Left ventricle myocardium inferior (tissue), 1 donor: ENCODE measurements around the gene E2F6. TPM values are rescaled to one million over a fixed set of nuclear protein-coding genes. Genes with fewer than 3 reads are reported as not detected.
A peak's percentile ranks its signal among the peaks of the same experiment; 100 is the strongest.

ENCODE experiments used
- DNase-seq: peaks from one replicate; pipeline ENCODE4 v3.0.0-alpha.2; 2020
- H3K27ac ChIP-seq: fragments of 200-600 bp; replicated peaks from 2 replicates; pipeline ENCODE4 v1.8.0; 2021
- H3K27me3 ChIP-seq: fragments of 200-600 bp; 2 replicates; pipeline ENCODE4 v1.8.0; 2021; ENCODE audit warnings: low read depth
- H3K36me3 ChIP-seq: fragments of 200-600 bp; 2 replicates; pipeline ENCODE4 v1.8.0; 2021
- H3K4me1 ChIP-seq: fragments of 200-600 bp; 2 replicates; pipeline ENCODE4 v1.8.0; 2021
- H3K4me3 ChIP-seq: fragments of 200-600 bp; 2 replicates; pipeline ENCODE4 v1.8.0; 2021; ENCODE audit warnings: mild to moderate bottlenecking, moderate library complexity
- H3K9me3 ChIP-seq: fragments of 200-600 bp; replicated peaks from 2 replicates; pipeline ENCODE4 v1.8.0; 2021
- CTCF ChIP-seq: fragments of 200-600 bp; IDR thresholded peaks from 2 replicates; pipeline ENCODE4 v1.8.0; 2021; ENCODE audit warnings: antibody characterized with exemption, mild to moderate bottlenecking, borderline replicate concordance
- intact Hi-C: fragments of 100-400 bp; cut with micrococcal nuclease; formaldehyde crosslinking; loops from one replicate; pipeline ENCODE4 v1.11.0; 2022
- total RNA-seq: library from RNA; stranded (reverse); fragmentation: NEBNext Ultra II Directional; extraction: Animal tissue kit (Norgen Biotek cat#: 25700); gene quantifications from one replicate; pipeline ENCODE4 v1.2.1, GENCODE V29; 2021
- donor health status: DM: no; HTN: yes; CAD: no; lungs with severe emphysema.

Gene E2F6
- total RNA-seq, 1 donor from 2014 or later: 12.8 TPM

- peak overlapping the region; percentile 88 for H3K27ac ChIP-seq
- no peak for TF ChIP-seq CTCF
- peaks cover 8% of the 10 kb centered on the region for H3K27me3 ChIP-seq
- peak overlapping the region; percentile 25 for H3K4me3 ChIP-seq
- peaks cover 10% of the 10 kb centered on the region for H3K9me3 ChIP-seq
- DNase-seq: peak; percentile 89
- intact Hi-C loops: no loop called here
- no peaks in the 10 kb centered on the region for H3K36me3 ChIP-seq
- H3K4me1 ChIP-seq: peaks cover 41% of the 10 kb centered on the region
These were observed 32.6 kb upstream of the E2F6 start for GRCh38 chr2:11498543-11499034.

- H3K4me1 ChIP-seq: peaks cover 41% of the 10 kb centered on the region
- no peaks in the 10 kb centered on the region for H3K9me3 ChIP-seq
- H3K4me3 ChIP-seq: peak overlapping the region; percentile 60
- no peaks in the 10 kb centered on the region for H3K36me3 ChIP-seq
- intact Hi-C loops: no loop called here
- peaks cover 8% of the 10 kb centered on the region for H3K27me3 ChIP-seq
- peak; percentile 29 for DNase-seq
- TF ChIP-seq CTCF: no peak
- peak overlapping the region; percentile 88 for H3K27ac ChIP-seq
These were observed 30.1 kb upstream of the E2F6 start for GRCh38 chr2:11495844-11496681.

GRCh38 chr2:11494310-11494709 lies 28.3 kb upstream of the E2F6 start:
- no peak overlapping the region for H3K4me3 ChIP-seq
- peaks cover 23% of the 10 kb centered on the region for H3K4me1 ChIP-seq
- intact Hi-C loops: no loop called here
- H3K9me3 ChIP-seq: no peaks in the 10 kb centered on the region
- no peaks in the 10 kb centered on the region for H3K36me3 ChIP-seq
- no peak for DNase-seq
- TF ChIP-seq CTCF: no peak
- peaks cover 8% of the 10 kb centered on the region for H3K27me3 ChIP-seq
- no peak overlapping the region for H3K27ac ChIP-seq

- intact Hi-C loops: no loop called here
- Histone ChIP-seq H3K36me3 (no peaks in the 10 kb centered on the region), H3K4me1 (peaks cover 13% of the 10 kb centered on the region), H3K27me3 (peaks cover 8% of the 10 kb centered on the region), H3K9me3 (no peaks in the 10 kb centered on the region), H3K4me3 (no peak overlapping the region), H3K27ac (no peak overlapping the region)
- no peak for DNase-seq
- no peak for TF ChIP-seq CTCF
These were observed 27.3 kb upstream of the E2F6 start for GRCh38 chr2:11493282-11493681.

GRCh38 chr2:11492720-11493119 lies 26.8 kb upstream of the E2F6 start:
- Histone ChIP-seq H3K4me1 (peaks cover 9% of the 10 kb centered on the region), H3K36me3 (no peaks in the 10 kb centered on the region), H3K9me3 (no peaks in the 10 kb centered on the region), H3K27me3 (peaks cover 8% of the 10 kb centered on the region), H3K4me3 (no peak overlapping the region), H3K27ac (no peak overlapping the region)
- no peak for TF ChIP-seq CTCF
- intact Hi-C loops: no loop called here
- no peak for DNase-seq
